HepG2 (cell line): ENCODE data around the gene TECPR1. TPM values are rescaled to one million over a fixed set of nuclear protein-coding genes. Genes with fewer than 3 reads are reported as not detected.

Source experiments
- ATAC-seq: fragments of 200-7000 bp; cut with Tn5 transposase; 3 replicates; pipeline ENCODE4 v1.9.1; 2020; ENCODE audit warnings: mild to moderate bottlenecking, moderate library complexity
- BruUV-seq: library from RNA; stranded (reverse); fragments of 400-500 nt; replicated peaks from 2 replicates; lab custom pipeline; 2021; lab: Mats Ljungman, UMichigan
- CTCF ChIA-PET: fragments of 300-600 bp; formaldehyde crosslinking; extraction: SDS; loops from one replicate; lab custom pipeline; 2021; ENCODE audit warnings: low total read pairs, inconsistent platforms, low intra/inter-chr PET ratio; lab: Yijun Ruan, JAX
- POLR2A ChIA-PET: fragments of 350-600 bp; sonication (Branson Sonifier 250); formaldehyde crosslinking; loops from one replicate; lab custom pipeline; 2020; ENCODE audit warnings: antibody characterized with exemption, inconsistent platforms; lab: Yijun Ruan, JAX
- DNase-seq: peaks from one replicate; pipeline ENCODE4 v3.0.0-alpha.2; 2015; ENCODE audit warnings: low spot score
- FAIRE-seq: peaks from 3 replicates; lab custom pipeline; 2011; peaks lifted over from hg19 to GRCh38; lab: Jason Lieb, UNC
- H2AFZ ChIP-seq: one replicate; pipeline ENCODE4 v1.6.1; 2011; ENCODE audit warnings: low read length, inconsistent platforms
- H3K27ac ChIP-seq: fragments of 300-600 bp; 3 replicates; pipeline ENCODE4 v1.8.0; 2011; ENCODE audit warnings: mixed run types, mild to moderate bottlenecking, mixed read lengths, low read length, inconsistent platforms; ENCODE audit not compliant: insufficient read depth; ENCODE audit errors: extremely low read length
- H3K27me3 ChIP-seq, 2 experiments: fragments of 200-600 bp in 1 of 2; 2 replicates in 1 of 2; 3 replicates in 1 of 2; pipeline versions ENCODE4 v1.6.0 to v1.8.0; 2011; ENCODE audit warnings: low read length in 2 of 2, mild to moderate bottlenecking in 2 of 2, moderate library complexity in 2 of 2, inconsistent platforms in 1 of 2; ENCODE audit not compliant: insufficient read depth in 2 of 2, control insufficient read depth in 1 of 2
- H3K36me3 ChIP-seq, 2 experiments: fragments of 200-600 bp in 1 of 2; replicated peaks in 1 of 2; 2 replicates in 1 of 2; 3 replicates in 1 of 2; pipeline versions ENCODE4 v1.5.1 to v1.8.0; 2011; ENCODE audit warnings: low read length in 2 of 2, inconsistent platforms in 1 of 2; ENCODE audit not compliant: insufficient read depth in 2 of 2, control insufficient read depth in 1 of 2
- H3K4me1 ChIP-seq: 2 replicates; pipeline ENCODE4 v1.5.1; 2012; ENCODE audit warnings: low read length, inconsistent platforms; ENCODE audit not compliant: insufficient read depth
- H3K4me2 ChIP-seq: 2 replicates; pipeline ENCODE4 v1.6.0; 2011; ENCODE audit warnings: low read depth, low read length, inconsistent platforms
- H3K4me3 ChIP-seq, 3 experiments: fragments of 200-600 bp in 1 of 3; sonication (generic), shearing (Covaris generic) in 1 of 3; replicated peaks in 1 of 3; 2 replicates each; pipeline ENCODE4 v1.5.1; 2011 to 2016; ENCODE audit warnings: low read length in 3 of 3, inconsistent platforms in 2 of 3, low read depth in 2 of 3, mild to moderate bottlenecking in 2 of 3, control low read depth in 1 of 3, mixed read lengths in 1 of 3; ENCODE audit not compliant: insufficient read depth in 1 of 3
- H3K79me2 ChIP-seq: one replicate; pipeline ENCODE4 v1.6.1; 2011; ENCODE audit warnings: low read length, inconsistent platforms; ENCODE audit not compliant: insufficient read depth
- H3K9ac ChIP-seq: 2 replicates; pipeline ENCODE4 v1.6.0; 2011; ENCODE audit warnings: mild to moderate bottlenecking, low read depth, low read length, inconsistent platforms; ENCODE audit not compliant: insufficient read depth
- H3K9me3 ChIP-seq: 2 replicates; pipeline ENCODE4 v1.5.1; 2012; ENCODE audit warnings: mild to moderate bottlenecking, low read length
- H4K20me1 ChIP-seq: 2 replicates; pipeline ENCODE4 v1.6.0; 2011; ENCODE audit warnings: inconsistent platforms, mild to moderate bottlenecking, low read length, moderate library complexity; ENCODE audit not compliant: insufficient read depth
- CBX1 ChIP-seq: IDR thresholded peaks from one replicate; pipeline ENCODE4 v1.6.1; 2016; ENCODE audit warnings: antibody characterized with exemption, low read depth
- CEBPG ChIP-seq: IDR thresholded peaks from 2 replicates; pipeline ENCODE4 v1.6.1; 2016
- ELF3 ChIP-seq: IDR thresholded peaks from 2 replicates; pipeline ENCODE4 v1.6.1; 2016; ENCODE audit warnings: missing genetic modification reagents, missing compliant biosample characterization
- LCORL ChIP-seq, 2 experiments: fragments of 450-650 bp in 1 of 2; sonication (generic) in 1 of 2; formaldehyde crosslinking in 1 of 2; IDR thresholded peaks; 2 replicates each; pipeline versions ENCODE4 v1.5.0 to v1.6.1; 2017 to 2020; ENCODE audit warnings: antibody characterized with exemption in 1 of 2, missing genetic modification reagents in 1 of 2
- MAZ ChIP-seq, 2 experiments: sonication (generic) in 1 of 2; formaldehyde crosslinking in 1 of 2; IDR thresholded peaks; 2 replicates each; pipeline versions ENCODE4 v1.5.0 to v1.6.1; 2012 to 2020; ENCODE audit warnings: low read depth in 2 of 2, mild to moderate bottlenecking in 2 of 2, borderline replicate concordance in 1 of 2, improper control_type of control experiment in 1 of 2, low read length in 1 of 2, missing genetic modification reagents in 1 of 2, moderate library complexity in 1 of 2
- MZF1 ChIP-seq: sonication (generic); formaldehyde crosslinking; IDR thresholded peaks from 2 replicates; pipeline ENCODE4 v1.8.1; 2023; ENCODE audit warnings: mild to moderate bottlenecking, missing genetic modification reagents, borderline replicate concordance
- TARDBP ChIP-seq: sonication (generic); formaldehyde crosslinking; IDR thresholded peaks from 2 replicates; pipeline ENCODE4 v1.8.0; 2022; ENCODE audit warnings: mild to moderate bottlenecking, missing genetic modification reagents
- ZNF124 ChIP-seq: sonication (generic); formaldehyde crosslinking; IDR thresholded peaks from 2 replicates; pipeline ENCODE4 v1.4.0; 2020; ENCODE audit warnings: missing genetic modification reagents
- ZNF136 ChIP-seq: sonication (generic); formaldehyde crosslinking; IDR thresholded peaks from 2 replicates; pipeline ENCODE4 v1.8.1; 2022; ENCODE audit warnings: low read depth, mild to moderate bottlenecking, moderate library complexity, missing genetic modification reagents
- ZNF7 ChIP-seq: IDR thresholded peaks from 2 replicates; pipeline ENCODE4 v1.6.1; 2016; ENCODE audit warnings: missing biosample characterization, missing genetic modification reagents
- WGBS: methylation state at CpG from one replicate; pipeline ENCODE4 v1.1.6; 2017; ENCODE audit warnings: low lambda C conversion rate; 5-methylcytosine and 5-hydroxymethylcytosine counted together
- in situ Hi-C: cut with HindIII; loops from 2 replicates; pipeline ENCODE4 v1.10.0; 2017; ENCODE audit warnings: low pct_unique_long_range_greater_than_20kb; ENCODE audit not compliant: extremely low pct_ligation_motif_present
- intact Hi-C: fragments of 100-400 bp; cut with micrococcal nuclease; formaldehyde crosslinking; loops from one replicate; pipeline ENCODE4 v1.10.0; 2022; ENCODE audit not compliant: unreplicated experiment
- polyA plus RNA-seq, 8 experiments: library from polyadenylated mRNA; depleted of rRNA in 3 of 8; stranded (reverse) in 7 of 8; unstranded in 1 of 8; fragments of >200 nt; fragmentation: Illumina TruSeq in 4 of 8; extraction: Trizol in 4 of 8; gene quantifications; 2 replicates each; pipeline versions ENCODE4 v1.2.1 to v1.2.3, GENCODE V29; 2011 to 2016; ENCODE audit warnings: low read depth in 4 of 8, missing spikeins in 1 of 8, mixed read lengths in 1 of 8; ENCODE audit not compliant: insufficient read depth in 1 of 8
- total RNA-seq, 5 experiments: library from RNA; depleted of rRNA; stranded (reverse); fragments of >200 nt; fragmentation: Illumina TruSeq; extraction: Trizol; gene quantifications; 2 replicates each; pipeline ENCODE4 v1.2.3, GENCODE V29; 2016; ENCODE audit warnings: low read depth in 1 of 5
- TF ChIP-seq, protein P1 (sequence below): sonication (generic); formaldehyde crosslinking; IDR thresholded peaks from 2 replicates; pipeline ENCODE4 v1.4.0; 2020; ENCODE audit warnings: missing genetic modification reagents
- TF ChIP-seq, protein P2 (sequence below): sonication (generic); formaldehyde crosslinking; IDR thresholded peaks from 2 replicates; pipeline ENCODE4 v1.8.0; 2022; ENCODE audit warnings: mild to moderate bottlenecking, missing genetic modification reagents, moderate library complexity
- TF ChIP-seq, protein P3 (sequence below): sonication (generic); formaldehyde crosslinking; IDR thresholded peaks from 2 replicates; pipeline ENCODE4 v1.5.0; 2020; ENCODE audit warnings: mild to moderate bottlenecking, missing genetic modification reagents, borderline replicate concordance
- TF ChIP-seq, protein P4 (sequence below): sonication (generic); formaldehyde crosslinking; IDR thresholded peaks from 2 replicates; pipeline ENCODE4 v1.9.0; 2021; ENCODE audit warnings: missing genetic modification reagents, mild to moderate bottlenecking, borderline replicate concordance
- TF ChIP-seq, protein P5 (sequence below): sonication (generic); formaldehyde crosslinking; IDR thresholded peaks from 2 replicates; pipeline ENCODE4 v1.4.0; 2020; ENCODE audit warnings: missing genetic modification reagents, borderline replicate concordance

Gene TECPR1
- total and polyA plus RNA-seq, 2 of the 13 experiments (the other 11 are each of a cell fraction or from before 2014, with no cell fraction given): 2.3 to 6.3 TPM

DNA sequence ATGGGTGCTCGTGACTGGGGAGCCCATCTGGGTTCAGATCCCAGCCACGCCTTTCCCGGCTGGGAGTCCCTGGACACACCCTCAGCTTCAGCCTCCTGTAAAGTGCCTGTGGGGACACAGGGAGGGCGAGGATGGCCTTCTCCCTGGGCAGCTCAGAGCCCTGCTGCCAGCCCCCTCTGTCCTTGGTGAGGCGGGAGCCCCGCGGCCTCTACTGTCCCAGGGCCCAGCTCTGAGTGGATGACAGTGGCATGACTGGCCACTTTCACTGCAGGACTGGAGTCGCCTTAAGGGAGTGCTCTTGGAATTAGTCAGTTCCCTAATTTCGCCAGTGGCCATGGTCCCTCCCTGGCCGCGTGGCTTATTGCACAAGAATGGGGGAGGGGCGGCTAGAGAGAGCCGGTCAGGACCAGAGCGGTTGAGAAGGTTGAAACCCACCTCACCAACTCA lies 34.1 kb upstream of the TECPR1 start:
- ATAC-seq (peak; percentile 5), FAIRE-seq (no peak), DNase-seq (peak; percentile 30)
- peaks cover 49% of the 10 kb centered on the region for H3K79me2 ChIP-seq
- intact Hi-C loops: no loop called here
- peaks cover 37% of the 10 kb centered on the region; the same call in 1 of the 2 replicates for H4K20me1 ChIP-seq
- ChIA-PET POLR2A (interaction anchor here (0.9 kb wide), 1 partner anchor 72 kb away, joined by 3 read pairs; no protein-coding TSS in a partner anchor), CTCF (no interaction called here)
- H2AFZ ChIP-seq: no peak overlapping the region
- 75% methylated on average over 6 of the region's 14 CpGs for WGBS
- no peak overlapping the region; a peak in 1 of 6 replicates for H3K4me3 ChIP-seq
- BruUV-seq: no TSS peak
- no peaks in the 10 kb centered on the region for H3K27me3 ChIP-seq
- no peak overlapping the region for H3K9ac ChIP-seq
- peak overlapping the region; percentile 9 for H3K27ac ChIP-seq
- peaks cover 6 to 14% of the 10 kb centered on the region in 2 experiments; a peak in 3 of 5 replicates for H3K36me3 ChIP-seq
- in situ Hi-C loops: no loop called here
- peaks cover 73% of the 10 kb centered on the region for H3K4me1 ChIP-seq
- H3K4me2 ChIP-seq: no peak overlapping the region
- no peaks in the 10 kb centered on the region for H3K9me3 ChIP-seq
- no peak for TF ChIP-seq TARDBP (CRISPR knock-in tag)
- TF ChIP-seq, protein P1, sequence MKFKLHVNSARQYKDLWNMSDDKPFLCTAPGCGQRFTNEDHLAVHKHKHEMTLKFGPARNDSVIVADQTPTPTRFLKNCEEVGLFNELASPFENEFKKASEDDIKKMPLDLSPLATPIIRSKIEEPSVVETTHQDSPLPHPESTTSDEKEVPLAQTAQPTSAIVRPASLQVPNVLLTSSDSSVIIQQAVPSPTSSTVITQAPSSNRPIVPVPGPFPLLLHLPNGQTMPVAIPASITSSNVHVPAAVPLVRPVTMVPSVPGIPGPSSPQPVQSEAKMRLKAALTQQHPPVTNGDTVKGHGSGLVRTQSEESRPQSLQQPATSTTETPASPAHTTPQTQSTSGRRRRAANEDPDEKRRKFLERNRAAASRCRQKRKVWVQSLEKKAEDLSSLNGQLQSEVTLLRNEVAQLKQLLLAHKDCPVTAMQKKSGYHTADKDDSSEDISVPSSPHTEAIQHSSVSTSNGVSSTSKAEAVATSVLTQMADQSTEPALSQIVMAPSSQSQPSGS (CRISPR knock-in tag): no peak
- TF ChIP-seq, protein P2, sequence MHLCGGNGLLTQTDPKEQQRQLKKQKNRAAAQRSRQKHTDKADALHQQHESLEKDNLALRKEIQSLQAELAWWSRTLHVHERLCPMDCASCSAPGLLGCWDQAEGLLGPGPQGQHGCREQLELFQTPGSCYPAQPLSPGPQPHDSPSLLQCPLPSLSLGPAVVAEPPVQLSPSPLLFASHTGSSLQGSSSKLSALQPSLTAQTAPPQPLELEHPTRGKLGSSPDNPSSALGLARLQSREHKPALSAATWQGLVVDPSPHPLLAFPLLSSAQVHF (CRISPR knock-in tag): no peak
- TF ChIP-seq, protein P3, sequence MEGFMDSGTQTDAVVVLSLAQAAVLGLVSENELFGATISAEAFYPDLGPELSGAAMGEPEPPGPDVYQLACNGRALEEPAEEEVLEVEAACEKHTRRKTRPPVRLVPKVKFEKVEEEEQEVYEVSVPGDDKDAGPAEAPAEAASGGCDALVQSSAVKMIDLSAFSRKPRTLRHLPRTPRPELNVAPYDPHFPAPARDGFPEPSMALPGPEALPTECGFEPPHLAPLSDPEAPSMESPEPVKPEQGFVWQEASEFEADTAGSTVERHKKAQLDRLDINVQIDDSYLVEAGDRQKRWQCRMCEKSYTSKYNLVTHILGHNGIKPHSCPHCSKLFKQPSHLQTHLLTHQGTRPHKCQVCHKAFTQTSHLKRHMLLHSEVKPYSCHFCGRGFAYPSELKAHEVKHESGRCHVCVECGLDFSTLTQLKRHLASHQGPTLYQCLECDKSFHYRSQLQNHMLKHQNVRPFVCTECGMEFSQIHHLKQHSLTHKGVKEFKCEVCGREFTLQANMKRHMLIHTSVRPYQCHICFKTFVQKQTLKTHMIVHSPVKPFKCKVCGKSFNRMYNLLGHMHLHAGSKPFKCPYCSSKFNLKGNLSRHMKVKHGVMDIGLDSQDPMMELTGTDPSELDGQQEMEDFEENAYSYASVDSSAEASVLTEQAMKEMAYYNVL: no peak
- TF ChIP-seq ELF3: no peak
- no peak for TF ChIP-seq ZNF136 (CRISPR knock-in tag)
- TF ChIP-seq MAZ (IDR thresholded peaks at IDR 0.05; ENCODE audit: borderline replicate concordance, low read depth, low read length): no peak
- TF ChIP-seq MAZ (CRISPR knock-in tag; IDR thresholded peaks at IDR 0.05; ENCODE audit: low read depth): 0 out of 2 replicates have a peak, but pooled peaks have one; percentile 31
- TF ChIP-seq ZNF124 (CRISPR knock-in tag): no peak
- no peak for TF ChIP-seq MZF1 (CRISPR knock-in tag)
- TF ChIP-seq, protein P4, sequence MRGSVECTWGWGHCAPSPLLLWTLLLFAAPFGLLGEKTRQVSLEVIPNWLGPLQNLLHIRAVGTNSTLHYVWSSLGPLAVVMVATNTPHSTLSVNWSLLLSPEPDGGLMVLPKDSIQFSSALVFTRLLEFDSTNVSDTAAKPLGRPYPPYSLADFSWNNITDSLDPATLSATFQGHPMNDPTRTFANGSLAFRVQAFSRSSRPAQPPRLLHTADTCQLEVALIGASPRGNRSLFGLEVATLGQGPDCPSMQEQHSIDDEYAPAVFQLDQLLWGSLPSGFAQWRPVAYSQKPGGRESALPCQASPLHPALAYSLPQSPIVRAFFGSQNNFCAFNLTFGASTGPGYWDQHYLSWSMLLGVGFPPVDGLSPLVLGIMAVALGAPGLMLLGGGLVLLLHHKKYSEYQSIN (CRISPR knock-in tag): no peak
- no peak for TF ChIP-seq ZNF7 (CRISPR knock-in tag)
- TF ChIP-seq CBX1: no peak
- TF ChIP-seq LCORL (IDR thresholded peaks at IDR 0.05): no peak
- TF ChIP-seq LCORL (CRISPR knock-in tag; IDR thresholded peaks at IDR 0.05): no peak
- TF ChIP-seq, protein P5, sequence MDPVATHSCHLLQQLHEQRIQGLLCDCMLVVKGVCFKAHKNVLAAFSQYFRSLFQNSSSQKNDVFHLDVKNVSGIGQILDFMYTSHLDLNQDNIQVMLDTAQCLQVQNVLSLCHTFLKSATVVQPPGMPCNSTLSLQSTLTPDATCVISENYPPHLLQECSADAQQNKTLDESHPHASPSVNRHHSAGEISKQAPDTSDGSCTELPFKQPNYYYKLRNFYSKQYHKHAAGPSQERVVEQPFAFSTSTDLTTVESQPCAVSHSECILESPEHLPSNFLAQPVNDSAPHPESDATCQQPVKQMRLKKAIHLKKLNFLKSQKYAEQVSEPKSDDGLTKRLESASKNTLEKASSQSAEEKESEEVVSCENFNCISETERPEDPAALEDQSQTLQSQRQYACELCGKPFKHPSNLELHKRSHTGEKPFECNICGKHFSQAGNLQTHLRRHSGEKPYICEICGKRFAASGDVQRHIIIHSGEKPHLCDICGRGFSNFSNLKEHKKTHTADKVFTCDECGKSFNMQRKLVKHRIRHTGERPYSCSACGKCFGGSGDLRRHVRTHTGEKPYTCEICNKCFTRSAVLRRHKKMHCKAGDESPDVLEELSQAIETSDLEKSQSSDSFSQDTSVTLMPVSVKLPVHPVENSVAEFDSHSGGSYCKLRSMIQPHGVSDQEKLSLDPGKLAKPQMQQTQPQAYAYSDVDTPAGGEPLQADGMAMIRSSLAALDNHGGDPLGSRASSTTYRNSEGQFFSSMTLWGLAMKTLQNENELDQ (CRISPR knock-in tag): no peak
- TF ChIP-seq CEBPG (CRISPR knock-in tag): peak; percentile 77
